Heart right ventricle (tissue), 16 donors: ENCODE data around the gene HIGD2A. TPM values are rescaled to one million over a fixed set of nuclear protein-coding genes. Genes with fewer than 3 reads are reported as not detected.

ENCODE experiments used
- ATAC-seq, 8 donors: fragments of 200-7000 bp; cut with Tn5 transposase; one replicate each; pipeline ENCODE4 v1.9.1; 2020; ENCODE audit warnings: mild to moderate bottlenecking in 8 of 8, moderate library complexity in 8 of 8, moderate number of reproducible peaks in 1 of 8
- DNase-seq, 2 donors: peaks; one replicate each; pipeline ENCODE4 v3.0.0-alpha.2; 2020
- H3K27ac ChIP-seq, 10 donors: fragments of 200-600 bp; sonication (generic) in 2 of 10; one replicate each; pipeline versions ENCODE4 v1.5.0 to v1.8.0; 2020 to 2022; ENCODE audit warnings: mild to moderate bottlenecking in 3 of 10
- H3K27me3 ChIP-seq, 7 donors: fragments of 200-600 bp; one replicate each; pipeline ENCODE4 v1.8.0; 2021 to 2022; ENCODE audit warnings: mild to moderate bottlenecking in 2 of 7
- H3K36me3 ChIP-seq, 9 donors: fragments of 200-600 bp; sonication (generic) in 1 of 9; one replicate each; pipeline versions ENCODE4 v1.5.0 to v1.8.0; 2020 to 2022; ENCODE audit warnings: mild to moderate bottlenecking in 2 of 9
- H3K4me1 ChIP-seq, 9 donors: fragments of 200-600 bp; sonication (generic) in 1 of 9; one replicate each; pipeline versions ENCODE4 v1.5.0 to v1.8.0; 2020 to 2022; ENCODE audit warnings: mild to moderate bottlenecking in 4 of 9
- H3K4me3 ChIP-seq, 10 donors: fragments of 200-600 bp; sonication (generic) in 2 of 10; one replicate each; pipeline versions ENCODE4 v1.5.0 to v1.8.0; 2020 to 2022; ENCODE audit warnings: mild to moderate bottlenecking in 7 of 10, moderate library complexity in 2 of 10
- H3K9me3 ChIP-seq, 11 donors: fragments of 200-600 bp in 10 of 11; sonication (generic) in 2 of 11; one replicate each; pipeline versions ENCODE4 v1.5.0 to v1.8.0; 2013 to 2022; ENCODE audit warnings: mild to moderate bottlenecking in 2 of 11, control low read depth in 1 of 11, moderate library complexity in 1 of 11
- CTCF ChIP-seq, 9 donors: fragments of 200-600 bp; sonication (generic) in 2 of 9; IDR thresholded peaks; one replicate each; pipeline versions ENCODE4 v1.5.0 to v1.8.0; 2021 to 2022; ENCODE audit warnings: antibody characterized with exemption in 9 of 9, mild to moderate bottlenecking in 5 of 9, moderate library complexity in 1 of 9
- WGBS, 2 donors: extraction: QIAGEN DNeasy Blood & Tissue Kit; methylation state at CpG; one replicate each; pipeline ENCODE4 v1.1.7; 2013; ENCODE audit warnings: inconsistent platforms in 1 of 2; 5-methylcytosine and 5-hydroxymethylcytosine counted together
- intact Hi-C, 10 donors: fragments of 100-400 bp; cut with DNase I; formaldehyde crosslinking; loops; one replicate each; pipeline versions ENCODE4 v1.11.1 to v1.14.2; 2022
- polyA plus RNA-seq, 2 donors: library from polyadenylated mRNA; stranded (reverse); fragments of 200-250 nt; gene quantifications; one replicate each; pipeline ENCODE4 v1.2.3, GENCODE V29; 2013
- total RNA-seq, 10 donors: library from RNA; stranded (reverse); fragmentation: NEBNext Ultra II Directional in 3 of 10; extraction: Animal tissue kit (Norgen Biotek cat#: 25700) in 3 of 10; gene quantifications; one replicate each; pipeline versions ENCODE4 v1.2.1 to v1.2.4, GENCODE V29; 2021 to 2023
- donor health status: Arrhythmogenic right ventricular cardiomyopathy.
- donor health status: ischemic (EF 13 %, LVEDD 7.1; RV severe dilation, severe dysfunction).
- donor health status: healthy with polysubstance abuse.
- donor health status: DM: no; HTN: yes; CAD: no.
- donor health status: DM: no; HTN: no; CAD: no.
- donor health status: ischemic (EF 25% LVEDD 6.9; RV normal size, moderate dysfunction).
- donor health status: ischemic (EF 25% LVEDD 5.7; RV mildly dilated, moderate dysfunction).
- donor health status: healthy.
- donor health status: DM: yes; HTN: yes; CAD: no.
- donor health status: Ischemic cardiomyopathy.
- donor health status: ischemic (EF 35%, LVEDD 5.7; RV mildly dilated, moderate dysfunction).
- donor health status: nonischemic (EF 11% LVEDD 7.7; RV severe dilation, severe dysfunction).
- donor health status: DM: yes; HTN: yes; CAD: no.
- donor health status: PGD.
- donor health status: ischemic (EF 29% LVEDD 5.4; RV normal size, mild dysfunction).
- donor health status: nonischemic (EF 23%, LVEDD 6.1; RV moderate dilation, normal function).

The HIGD2A gene
- total and polyA plus RNA-seq, 12 donors, result 198 to 349 (median 233) TPM

GRCh38 chr5:176410486-176411180 lies 22.1 kb downstream of the HIGD2A start:
- Histone ChIP-seq H3K36me3 (peaks cover 0 to 63% (median 21%) of the 10 kb centered on the region in 9 donors), H3K4me3 (no peak overlapping the region), H3K27me3 (no peaks in the 10 kb centered on the region), H3K9me3 (no peaks in the 10 kb centered on the region), H3K27ac (peak overlapping the region in 2 of 10 donors; percentile 0 to 23), H3K4me1 (peaks cover 22 to 69% (median 62%) of the 10 kb centered on the region in 9 donors)
- ATAC-seq, result no peak
- intact Hi-C loops, result loop anchor here in 7 of 10 donors (10.0 kb wide), 4 partner anchors 124 to 534 kb away; partner anchors contain the start of genes RNF44 (in 5 of the 7) and CDHR2 (in 1 of the 7)
- WGBS, 2 donors, result 92 to 96% methylated on average over 5 of the region's 5 CpGs
- no peak for TF ChIP-seq CTCF (IDR thresholded peaks at IDR 0.05)
- DNase-seq, result no peak

- peaks cover 28 to 69% (median 55%) of the 10 kb centered on the region in 9 donors for H3K4me1 ChIP-seq
- H3K27ac ChIP-seq, result peak overlapping the region in 8 of 10 donors; percentile 14 to 66 (median 49)
- H3K9me3 ChIP-seq, result no peaks in the 10 kb centered on the region
- H3K36me3 ChIP-seq, result peaks cover 0 to 42% (median 7%) of the 10 kb centered on the region in 9 donors
- no peak for TF ChIP-seq CTCF (IDR thresholded peaks at IDR 0.05)
- no peak overlapping the region for H3K4me3 ChIP-seq
- intact Hi-C loops, result loop anchor here in 7 of 10 donors (10.0 kb wide), 4 partner anchors 122 to 532 kb away; partner anchors contain the start of genes RNF44 (in 5 of the 7) and CDHR2 (in 1 of the 7)
- H3K27me3 ChIP-seq, result no peaks in the 10 kb centered on the region
- WGBS, 2 donors, result 73 to 77% methylated on average over 10 of the region's 10 CpGs
- DNase-seq (no peak), ATAC-seq (no peak)
These were observed 24.1 kb downstream of the HIGD2A start for GRCh38 chr5:176412517-176413254.

- TF ChIP-seq CTCF (IDR thresholded peaks at IDR 0.05), result no peak
- no peak overlapping the region for H3K4me3 ChIP-seq
- ATAC-seq (peak in 6 of 8 donors; percentile 6 to 56 (median 35)), DNase-seq (peak in 1 of 2 donors; percentile 40)
- 36 to 38% methylated on average over 2 of the region's 2 CpGs for WGBS, 2 donors
- intact Hi-C loops, result loop anchor here in 7 of 10 donors (10.0 kb wide), 4 partner anchors 122 to 532 kb away; partner anchors contain the start of genes RNF44 (in 5 of the 7) and CDHR2 (in 1 of the 7)
- no peaks in the 10 kb centered on the region for H3K27me3 ChIP-seq
- H3K36me3 ChIP-seq, result peaks cover 0 to 37% (median 7%) of the 10 kb centered on the region in 9 donors
- no peaks in the 10 kb centered on the region for H3K9me3 ChIP-seq
- peaks cover 28 to 63% (median 53%) of the 10 kb centered on the region in 9 donors for H3K4me1 ChIP-seq
- peak overlapping the region in 9 of 10 donors; percentile 14 to 66 (median 49) for H3K27ac ChIP-seq
These were observed 24.7 kb downstream of the HIGD2A start for GRCh38 chr5:176413255-176413565.

GRCh38 chr5:176413709-176414191 lies 25.2 kb downstream of the HIGD2A start:
- peak overlapping the region in 9 of 10 donors; percentile 14 to 66 (median 49) for H3K27ac ChIP-seq
- peak overlapping the region in 1 of 10 donors; percentile 1 for H3K4me3 ChIP-seq
- 79 to 82% methylated on average over 7 of the region's 7 CpGs for WGBS, 2 donors
- peaks cover 28 to 61% (median 53%) of the 10 kb centered on the region in 9 donors for H3K4me1 ChIP-seq
- no peaks in the 10 kb centered on the region for H3K27me3 ChIP-seq
- ATAC-seq (peak in 1 of 8 donors; percentile 2), DNase-seq (no peak)
- intact Hi-C loops, result loop anchor here in 7 of 10 donors (10.0 kb wide), 4 partner anchors 121 to 531 kb away; partner anchors contain the start of genes RNF44 (in 5 of the 7) and CDHR2 (in 1 of the 7)
- peaks cover 0 to 31% (median 7%) of the 10 kb centered on the region in 9 donors for H3K36me3 ChIP-seq
- H3K9me3 ChIP-seq, result no peaks in the 10 kb centered on the region
- TF ChIP-seq CTCF (IDR thresholded peaks at IDR 0.05), result no peak
